Measurements from ENCODE around the gene ZNF609.

- TF ChIP-seq CTCF (IDR thresholded peaks at IDR 0.05): no peak
- TF ChIP-seq EZH2 (IDR thresholded peaks at IDR 0.05): no peak
Measured at GRCh38 chr15:64634576-64635498, 174.5 kb downstream of the ZNF609 start.

Data from neural progenitor cell (in vitro differentiated cells).